Measurements from ENCODE around the gene SLC17A8.

The SLC17A8 gene

DNA sequence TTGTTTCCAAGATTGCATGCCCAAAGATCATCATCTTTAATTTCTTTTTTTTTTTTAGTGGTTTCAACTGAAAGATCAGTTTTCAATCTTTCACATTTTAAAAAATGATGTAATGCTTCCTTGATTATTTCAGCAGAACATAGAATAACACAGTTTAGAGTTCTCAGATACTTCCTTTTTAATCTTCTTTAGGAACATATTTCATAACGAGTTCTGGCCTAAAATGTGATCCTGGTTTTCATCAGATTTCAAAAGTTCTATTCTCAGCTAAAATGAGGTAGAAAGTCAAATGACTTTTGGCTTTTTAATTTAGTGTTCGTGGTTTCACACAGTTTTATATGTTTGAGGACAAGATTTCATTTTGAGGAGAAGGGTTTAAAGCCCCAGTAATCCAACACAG, 76.8 kb downstream of the SLC17A8 start:
- no peak for DNase-seq

DNA sequence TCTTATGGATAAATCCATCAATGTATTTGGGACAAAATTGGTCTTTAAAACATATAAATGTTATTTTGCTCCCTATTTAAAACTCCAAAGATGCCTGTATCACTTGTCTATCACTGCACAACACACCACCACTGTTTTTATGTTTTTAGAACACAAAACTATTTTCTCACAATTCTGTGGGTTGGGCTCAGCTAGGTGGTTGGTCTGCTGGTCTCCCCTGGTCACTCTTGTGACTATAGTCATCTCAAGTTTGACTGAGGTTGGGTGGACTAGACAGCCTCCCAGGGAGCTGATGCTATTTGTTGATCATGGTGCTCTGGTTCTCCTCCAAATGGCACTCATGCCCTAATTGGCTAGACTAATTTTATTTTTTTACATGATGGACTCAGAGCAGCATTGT, 77.3 kb downstream of the SLC17A8 start:
- DNase-seq, result no peak

DNA sequence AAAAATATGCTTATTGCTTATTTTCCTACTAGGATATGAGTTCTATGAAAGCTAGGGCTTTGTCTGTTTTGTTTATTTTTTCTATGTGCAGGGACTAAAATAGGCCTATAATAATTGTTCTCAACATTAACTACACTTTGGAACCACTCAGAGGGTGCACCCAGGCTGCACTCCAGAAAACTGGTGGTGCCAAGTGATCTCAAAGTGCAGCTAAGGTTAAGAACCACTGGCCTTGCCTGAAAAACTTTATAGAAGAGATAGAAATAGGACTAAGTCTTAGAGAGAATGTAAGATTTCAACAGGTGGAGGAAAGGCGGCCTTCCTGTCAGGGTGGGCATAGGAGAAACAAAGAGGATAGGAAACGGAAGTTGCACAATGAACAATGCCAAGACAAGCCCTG, 79.1 kb downstream of the SLC17A8 start:
- DNase-seq, result no peak

DNA sequence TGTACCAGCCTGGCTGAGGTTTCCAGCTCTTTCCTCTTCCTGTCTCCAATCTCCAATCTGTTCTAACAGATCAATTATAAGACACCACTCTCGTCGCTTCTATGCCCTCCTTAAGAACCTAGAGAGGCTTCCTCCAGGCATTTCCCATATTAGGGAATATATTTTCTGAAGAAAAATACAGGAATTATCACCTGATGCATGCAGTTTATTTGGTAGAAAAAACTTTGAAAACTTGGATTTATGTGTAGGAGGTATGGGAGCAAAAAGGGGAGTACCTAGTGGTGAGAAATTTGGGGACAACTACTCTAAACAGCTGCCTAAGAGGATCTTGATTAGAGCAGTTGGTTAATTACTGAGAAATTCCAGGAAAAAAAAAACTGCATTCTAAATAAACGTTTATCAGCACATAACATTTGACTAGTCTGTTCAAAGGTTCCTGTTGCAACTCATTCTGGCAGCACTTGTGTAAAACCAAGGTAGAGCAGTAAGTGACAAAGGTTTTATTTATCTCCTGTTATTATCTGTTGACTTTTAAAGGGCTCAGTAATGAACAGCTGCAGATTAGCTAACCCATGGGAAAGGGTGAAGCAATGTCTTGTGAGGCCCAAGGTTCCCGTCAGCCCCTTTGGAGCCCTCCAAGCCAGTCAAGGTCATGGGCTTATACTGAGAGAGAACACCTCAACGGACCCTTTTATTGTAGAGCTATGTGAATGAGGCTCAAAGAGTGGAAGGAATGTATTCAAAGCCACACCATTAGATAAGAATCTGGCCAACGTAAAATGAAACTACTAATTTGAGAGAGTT, 80.4 kb downstream of the SLC17A8 start:
- no peak for DNase-seq

DNA sequence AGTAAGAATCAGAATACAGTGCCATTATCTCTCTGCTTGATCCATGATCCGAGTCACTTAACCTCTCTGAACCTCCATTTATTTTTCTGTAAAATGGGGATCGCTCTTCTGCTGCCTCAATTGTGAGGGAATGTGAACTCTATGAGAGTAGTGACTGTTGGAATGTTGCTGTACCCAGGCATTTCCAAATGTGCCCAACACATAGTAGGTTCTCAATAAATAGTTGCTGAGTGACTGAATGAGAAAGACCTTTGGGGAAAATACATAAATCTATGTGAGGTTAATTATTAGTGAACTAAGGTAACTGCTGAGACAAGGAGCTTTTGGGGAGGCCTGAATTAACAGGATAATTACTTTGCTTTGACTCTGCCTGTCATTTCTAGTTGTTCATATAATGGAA, 82.9 kb downstream of the SLC17A8 start:
- no peak for DNase-seq

DNA sequence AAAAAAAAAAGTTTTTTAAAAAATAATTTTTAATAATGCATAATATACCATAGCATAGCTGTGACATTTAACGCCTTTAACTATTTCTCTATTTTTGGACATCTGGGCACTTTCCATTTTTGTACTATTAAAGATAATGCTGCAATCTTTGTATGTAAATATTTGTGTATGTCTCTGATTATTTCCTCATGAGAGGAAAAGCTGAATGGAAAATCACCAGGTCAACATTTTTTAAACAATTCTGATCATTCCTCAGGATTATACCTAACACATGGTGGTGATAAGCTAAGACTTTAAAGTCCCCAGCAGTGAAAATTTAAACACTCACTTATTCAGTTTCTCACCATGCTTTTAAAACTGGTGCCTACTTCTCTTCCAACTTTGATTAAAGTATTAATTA, 85.5 kb downstream of the SLC17A8 start:
- DNase-seq, result no peak

DNA sequence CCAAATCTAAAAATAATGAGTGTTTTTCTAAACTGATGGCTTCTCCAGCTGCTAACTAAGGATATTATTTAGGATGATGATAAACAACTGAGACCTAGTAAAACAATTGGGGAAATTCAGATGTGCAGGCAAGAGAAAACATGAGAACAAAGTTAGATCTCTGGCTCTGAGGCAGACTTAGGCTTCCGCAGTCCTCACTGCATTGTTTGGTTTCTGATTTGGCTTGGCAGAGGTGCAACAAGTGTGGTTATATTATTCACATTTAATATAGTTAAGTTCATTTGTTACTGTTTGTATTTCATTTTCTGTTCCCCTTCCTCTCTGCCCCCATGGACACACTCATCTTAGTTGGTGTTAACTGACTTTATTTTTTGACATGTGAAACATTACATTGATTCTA, 86.6 kb downstream of the SLC17A8 start:
- no peak for DNase-seq

DNA sequence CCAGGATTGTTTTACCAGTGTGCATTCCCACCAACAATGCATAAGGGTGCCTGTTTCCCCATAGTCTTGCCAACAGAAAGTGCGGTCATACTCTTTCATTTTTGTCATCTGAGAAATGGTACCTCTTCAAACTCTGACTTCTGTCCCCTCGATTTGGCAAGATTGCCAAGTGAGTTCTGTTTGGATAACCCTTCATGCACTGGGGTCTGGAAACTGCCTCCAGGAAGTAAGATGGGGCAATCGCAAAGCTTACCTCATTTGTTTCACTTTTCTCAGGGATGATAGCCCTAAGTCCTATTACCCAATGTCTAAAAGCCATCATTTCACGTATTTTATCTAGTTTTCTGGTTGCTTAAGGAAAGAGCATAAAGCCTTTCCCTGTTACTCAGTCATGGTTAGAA, 88.2 kb downstream of the SLC17A8 start:
- no peak for DNase-seq

DNA sequence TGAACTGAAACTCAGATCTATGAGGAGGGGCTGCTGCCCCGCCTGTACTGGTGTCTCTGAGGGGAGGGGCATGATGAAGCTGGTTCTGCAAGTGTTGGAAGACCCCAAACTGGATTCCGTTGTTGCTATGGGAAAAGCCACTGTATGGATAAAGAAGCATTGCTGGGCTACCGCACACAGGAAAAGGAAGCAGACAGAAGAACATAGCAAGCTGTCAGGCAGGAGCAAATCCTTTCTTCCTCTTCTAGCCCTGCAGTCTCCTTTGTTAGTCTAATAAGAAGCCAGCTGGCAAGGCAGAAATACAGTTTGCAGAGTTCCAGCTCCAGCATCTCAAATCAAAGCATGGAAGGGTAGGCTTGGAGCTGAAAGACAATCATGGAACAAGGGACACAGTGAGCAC, 90.5 kb downstream of the SLC17A8 start:
- DNase-seq, result no peak

DNA sequence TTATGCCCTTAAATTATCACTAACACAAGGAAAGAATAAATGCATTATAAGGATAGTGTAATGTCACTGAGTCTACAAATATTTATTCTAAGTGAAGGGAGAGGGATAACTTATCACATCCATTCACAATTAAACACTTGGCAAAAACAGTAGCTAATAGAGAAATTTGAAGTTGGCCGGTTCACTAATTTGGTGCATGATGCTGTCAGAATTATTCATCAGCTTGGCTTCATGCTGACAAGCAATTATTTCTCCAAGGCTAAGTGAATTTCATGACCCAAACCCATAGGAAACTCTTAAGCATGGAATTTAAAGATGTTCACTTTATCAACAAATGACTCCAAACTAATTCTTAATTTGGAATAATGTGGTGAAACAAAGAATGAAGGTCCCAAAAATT, 91.8 kb downstream of the SLC17A8 start:
- DNase-seq, result no peak

DNA sequence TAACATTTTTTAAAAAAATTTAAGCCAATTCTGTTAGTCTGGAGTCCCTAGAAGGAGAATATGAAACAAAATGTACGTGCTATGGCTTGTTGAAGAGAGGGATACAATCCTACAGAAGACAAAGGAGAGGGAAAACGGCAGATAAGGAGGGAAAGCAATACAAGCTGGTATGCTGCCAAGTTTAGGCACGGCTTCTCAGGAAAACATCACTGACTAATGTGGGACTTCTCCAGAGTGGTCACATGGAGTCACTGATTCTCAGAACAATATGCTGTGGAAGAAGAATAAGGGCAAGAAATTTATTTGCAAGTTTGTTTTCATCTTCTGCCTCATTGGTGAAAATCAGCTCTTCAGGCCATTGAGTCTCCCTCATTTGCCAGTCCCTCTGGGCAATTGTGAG, 93.9 kb downstream of the SLC17A8 start:
- no peak for DNase-seq

DNA sequence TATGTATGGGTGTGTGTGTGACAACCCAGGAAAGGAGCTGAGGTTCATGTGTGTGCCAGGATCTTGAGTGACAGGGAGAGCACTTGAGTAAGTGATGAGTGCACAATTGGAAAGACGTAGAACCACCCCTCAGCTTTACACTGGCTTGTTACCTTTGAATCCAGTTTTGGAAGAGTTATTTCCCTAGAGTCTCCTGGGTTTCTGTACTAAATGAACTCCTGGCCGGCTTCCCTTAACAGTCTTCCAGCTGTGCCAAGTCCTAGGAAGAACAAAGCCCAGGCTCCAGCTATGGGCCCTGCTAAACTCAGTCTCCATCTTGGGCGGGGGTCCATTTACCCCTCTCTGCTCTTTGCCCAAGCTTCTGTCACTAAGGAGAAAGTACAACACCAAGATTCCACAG, 97.1 kb downstream of the SLC17A8 start:
- no peak for DNase-seq

DNA sequence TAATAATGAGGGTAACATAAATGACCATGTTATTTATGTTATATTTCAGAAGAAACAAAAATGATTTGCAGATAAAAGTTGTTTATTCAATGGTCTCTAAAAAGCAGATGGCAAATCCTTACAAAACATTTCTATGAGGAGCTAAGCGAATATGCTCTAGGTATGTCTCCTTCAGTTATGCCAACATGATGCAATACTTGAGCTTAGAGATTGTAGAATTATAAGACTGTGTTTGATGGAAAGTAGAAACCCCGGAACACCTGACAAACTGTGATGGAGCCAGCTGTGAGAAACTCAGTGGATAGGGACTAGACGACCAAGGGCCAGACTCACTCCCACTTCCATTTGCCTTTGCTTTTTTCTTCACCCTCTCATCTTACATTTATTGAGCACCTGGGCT, 99.0 kb downstream of the SLC17A8 start:
- DNase-seq, result no peak

DNA sequence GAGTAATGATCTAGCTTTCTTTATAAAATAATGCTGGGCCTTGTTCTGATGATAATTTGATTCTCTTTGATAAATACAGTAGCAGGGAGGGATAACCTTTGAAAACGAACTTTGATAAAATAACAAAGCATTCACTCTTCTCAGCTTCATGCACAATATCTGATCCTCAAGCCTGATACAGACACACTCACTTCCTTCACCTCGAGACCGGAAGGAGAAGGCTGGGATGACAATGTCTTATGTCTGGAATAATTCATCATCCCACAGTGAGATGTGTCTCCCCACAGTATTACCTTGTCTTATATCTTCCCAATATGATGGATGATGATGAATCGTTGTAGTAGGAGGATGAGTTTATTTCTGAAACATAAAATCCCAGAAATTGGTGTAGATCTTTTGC, 101.3 kb downstream of the SLC17A8 start:
- no peak for DNase-seq

DNA sequence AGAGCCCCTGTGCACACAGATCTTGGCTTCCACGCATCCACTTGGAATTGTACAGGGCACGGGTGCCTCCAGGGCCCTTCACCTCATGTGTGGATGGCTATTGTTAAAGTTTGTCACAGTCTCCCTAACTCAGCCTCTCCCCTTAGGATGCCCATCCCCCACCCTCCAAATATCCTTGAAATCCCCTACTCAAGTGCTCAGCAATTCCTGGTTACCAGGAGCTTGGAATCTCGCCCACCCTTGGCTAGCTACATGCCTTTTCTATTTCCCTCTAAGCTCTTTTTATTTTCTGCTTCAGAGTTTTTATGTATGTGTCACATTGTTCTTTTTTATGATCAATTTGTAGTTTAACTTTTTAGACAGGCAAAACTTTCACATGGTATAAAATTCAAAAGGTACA, 103.8 kb downstream of the SLC17A8 start:
- no peak for DNase-seq

DNA sequence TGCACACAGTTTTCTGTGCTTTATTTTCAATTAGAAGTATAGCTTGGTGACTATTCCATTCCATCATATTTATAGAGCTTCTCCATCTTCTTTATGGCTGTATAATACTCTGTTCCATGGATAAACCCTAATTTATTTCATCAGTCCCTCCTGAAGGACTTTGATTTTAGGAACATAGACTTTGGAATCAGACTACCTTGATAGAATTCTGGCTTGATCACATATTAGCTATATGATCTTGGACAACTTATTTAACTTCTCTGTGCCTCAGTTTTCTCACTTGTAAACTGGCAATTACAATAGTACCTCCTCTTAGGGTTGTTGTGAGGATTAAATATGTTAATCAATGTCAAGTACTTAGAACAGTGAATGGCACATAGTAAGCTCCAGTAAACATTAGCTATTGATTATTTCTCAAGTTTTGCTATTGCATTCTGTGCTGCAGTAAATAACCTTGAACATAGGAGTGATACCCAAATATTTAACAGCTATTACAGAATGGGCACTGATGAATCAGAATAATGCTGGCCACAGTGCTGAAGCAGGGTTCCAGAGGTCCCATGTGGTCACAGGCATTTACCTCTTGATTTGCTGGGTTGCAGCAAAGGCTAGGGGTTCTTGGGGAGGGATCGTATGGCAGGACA, 104.6 kb downstream of the SLC17A8 start:
- no peak for DNase-seq

DNA sequence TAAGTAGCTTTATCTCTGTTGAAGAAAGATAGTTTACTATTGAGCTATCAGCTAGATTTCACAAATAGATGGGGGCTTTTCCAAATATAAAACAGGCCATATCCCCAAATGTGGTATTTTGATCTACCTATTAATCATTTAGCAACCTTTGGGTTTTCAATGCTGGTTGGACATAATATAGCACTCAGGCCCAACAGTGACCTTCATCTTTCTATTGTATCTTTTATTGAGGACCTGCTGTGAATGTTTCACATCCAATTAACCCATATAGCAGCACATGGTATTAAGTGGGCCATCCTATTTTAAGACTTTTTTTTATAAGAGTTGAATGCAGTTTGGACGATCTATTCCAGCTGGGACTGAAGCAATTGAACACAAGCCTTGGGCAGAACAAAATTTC, 106.8 kb downstream of the SLC17A8 start:
- no peak for DNase-seq

DNA sequence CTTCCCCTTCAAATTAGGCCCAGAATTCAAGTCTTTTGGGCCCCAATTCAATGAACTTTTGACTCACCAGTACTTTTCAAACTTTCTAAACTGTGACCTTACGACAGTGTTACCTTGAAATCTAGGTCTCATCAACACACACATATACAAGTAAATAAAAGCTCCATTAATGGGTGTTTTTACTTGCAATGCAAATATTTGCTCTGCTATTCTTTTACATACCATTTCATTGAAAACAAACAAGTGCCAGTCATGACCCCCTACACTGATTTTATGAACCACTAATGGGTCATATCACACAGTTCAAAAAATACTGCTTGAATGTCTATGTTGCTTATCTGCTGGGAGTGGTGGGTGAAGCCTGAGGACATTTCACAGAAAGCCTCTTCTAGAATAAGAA, 107.7 kb downstream of the SLC17A8 start:
- no peak for DNase-seq

DNA sequence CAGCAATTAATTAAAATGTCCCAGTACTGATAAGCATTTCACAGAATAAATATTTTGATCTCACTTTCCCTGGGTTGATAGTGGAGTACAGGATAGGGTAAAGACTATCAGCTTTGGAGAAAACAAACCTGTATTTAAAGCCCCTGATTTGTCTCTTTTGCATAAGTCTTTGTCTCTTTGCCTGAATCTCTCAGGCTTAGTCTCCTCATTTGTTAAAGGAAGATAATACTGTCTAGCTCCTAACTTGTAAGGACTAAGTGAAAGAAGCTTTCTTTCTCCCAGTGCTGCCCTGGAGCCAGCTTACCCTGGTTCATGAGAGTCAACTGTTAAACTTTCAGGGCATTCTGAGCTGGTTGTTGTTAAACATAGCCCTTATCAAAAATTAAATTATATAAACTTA, 111.3 kb downstream of the SLC17A8 start:
- no peak for DNase-seq

Measured in effector CD4-positive, alpha-beta T cell (primary cell).